HepG2 (cell line): ENCODE results near the gene SAA2. TPM values are rescaled to one million over a fixed set of nuclear protein-coding genes. Genes with fewer than 3 reads are reported as not detected.
A peak's percentile ranks its signal among the peaks of the same experiment; 100 is the strongest.

Experiments
- ATAC-seq: fragments of 200-7000 bp; cut with Tn5 transposase; 3 replicates; pipeline ENCODE4 v1.9.1; 2020; ENCODE audit warnings: mild to moderate bottlenecking, moderate library complexity
- BruUV-seq: library from RNA; stranded (reverse); fragments of 400-500 nt; replicated peaks from 2 replicates; lab custom pipeline; 2021; lab: Mats Ljungman, UMichigan
- CTCF ChIA-PET: fragments of 300-600 bp; formaldehyde crosslinking; extraction: SDS; loops from one replicate; lab custom pipeline; 2021; ENCODE audit warnings: low total read pairs, inconsistent platforms, low intra/inter-chr PET ratio; lab: Yijun Ruan, JAX
- POLR2A ChIA-PET: fragments of 350-600 bp; sonication (Branson Sonifier 250); formaldehyde crosslinking; loops from one replicate; lab custom pipeline; 2020; ENCODE audit warnings: antibody characterized with exemption, inconsistent platforms; lab: Yijun Ruan, JAX
- DNase-seq: peaks from one replicate; pipeline ENCODE4 v3.0.0-alpha.2; 2015; ENCODE audit warnings: low spot score
- FAIRE-seq: peaks from 3 replicates; lab custom pipeline; 2011; peaks lifted over from hg19 to GRCh38; lab: Jason Lieb, UNC
- H2AFZ ChIP-seq: one replicate; pipeline ENCODE4 v1.6.1; 2011; ENCODE audit warnings: low read length, inconsistent platforms
- H3K27ac ChIP-seq: fragments of 300-600 bp; 3 replicates; pipeline ENCODE4 v1.8.0; 2011; ENCODE audit warnings: mixed run types, mild to moderate bottlenecking, mixed read lengths, low read length, inconsistent platforms; ENCODE audit not compliant: insufficient read depth; ENCODE audit errors: extremely low read length
- H3K27me3 ChIP-seq, 2 experiments: fragments of 200-600 bp in 1 of 2; 2 replicates in 1 of 2; 3 replicates in 1 of 2; pipeline versions ENCODE4 v1.6.0 to v1.8.0; 2011; ENCODE audit warnings: low read length in 2 of 2, mild to moderate bottlenecking in 2 of 2, moderate library complexity in 2 of 2, inconsistent platforms in 1 of 2; ENCODE audit not compliant: insufficient read depth in 2 of 2, control insufficient read depth in 1 of 2
- H3K36me3 ChIP-seq, 2 experiments: fragments of 200-600 bp in 1 of 2; replicated peaks in 1 of 2; 2 replicates in 1 of 2; 3 replicates in 1 of 2; pipeline versions ENCODE4 v1.5.1 to v1.8.0; 2011; ENCODE audit warnings: low read length in 2 of 2, inconsistent platforms in 1 of 2; ENCODE audit not compliant: insufficient read depth in 2 of 2, control insufficient read depth in 1 of 2
- H3K4me1 ChIP-seq: 2 replicates; pipeline ENCODE4 v1.5.1; 2012; ENCODE audit warnings: low read length, inconsistent platforms; ENCODE audit not compliant: insufficient read depth
- H3K4me2 ChIP-seq: 2 replicates; pipeline ENCODE4 v1.6.0; 2011; ENCODE audit warnings: low read depth, low read length, inconsistent platforms
- H3K4me3 ChIP-seq, 3 experiments: fragments of 200-600 bp in 1 of 3; sonication (generic), shearing (Covaris generic) in 1 of 3; replicated peaks in 1 of 3; 2 replicates each; pipeline ENCODE4 v1.5.1; 2011 to 2016; ENCODE audit warnings: low read length in 3 of 3, inconsistent platforms in 2 of 3, low read depth in 2 of 3, mild to moderate bottlenecking in 2 of 3, control low read depth in 1 of 3, mixed read lengths in 1 of 3; ENCODE audit not compliant: insufficient read depth in 1 of 3
- H3K79me2 ChIP-seq: one replicate; pipeline ENCODE4 v1.6.1; 2011; ENCODE audit warnings: low read length, inconsistent platforms; ENCODE audit not compliant: insufficient read depth
- H3K9ac ChIP-seq: 2 replicates; pipeline ENCODE4 v1.6.0; 2011; ENCODE audit warnings: mild to moderate bottlenecking, low read depth, low read length, inconsistent platforms; ENCODE audit not compliant: insufficient read depth
- H3K9me3 ChIP-seq: 2 replicates; pipeline ENCODE4 v1.5.1; 2012; ENCODE audit warnings: mild to moderate bottlenecking, low read length
- H4K20me1 ChIP-seq: 2 replicates; pipeline ENCODE4 v1.6.0; 2011; ENCODE audit warnings: inconsistent platforms, mild to moderate bottlenecking, low read length, moderate library complexity; ENCODE audit not compliant: insufficient read depth
- ARID5B ChIP-seq: IDR thresholded peaks from 2 replicates; pipeline ENCODE4 v1.4.0; 2020; ENCODE audit warnings: mild to moderate bottlenecking, missing genetic modification reagents
- BRD4 ChIP-seq: sonication (generic); formaldehyde crosslinking; IDR thresholded peaks from 2 replicates; pipeline ENCODE4 v1.4.0; 2020; ENCODE audit warnings: missing genetic modification reagents
- CBX5 ChIP-seq: sonication (generic); formaldehyde crosslinking; IDR thresholded peaks from 2 replicates; pipeline ENCODE4 v1.4.0; 2020; ENCODE audit warnings: missing genetic modification reagents, borderline replicate concordance
- CHCHD3 ChIP-seq: sonication (generic); formaldehyde crosslinking; IDR thresholded peaks from 2 replicates; pipeline ENCODE4 v1.8.0; 2022; ENCODE audit warnings: mild to moderate bottlenecking, missing genetic modification reagents, moderate library complexity
- FOSL2 ChIP-seq: sonication (generic); formaldehyde crosslinking; IDR thresholded peaks from 2 replicates; pipeline ENCODE4 v1.4.0; 2020; ENCODE audit warnings: missing genetic modification reagents
- FOXK1 ChIP-seq: sonication (generic); formaldehyde crosslinking; IDR thresholded peaks from 2 replicates; pipeline ENCODE4 v1.4.0; 2020; ENCODE audit warnings: low read depth, missing genetic modification reagents, borderline replicate concordance
- GATAD2A ChIP-seq: IDR thresholded peaks from 2 replicates; pipeline ENCODE4 v1.6.1; 2016
- HNF4G ChIP-seq, 2 experiments: sonication (generic) in 1 of 2; formaldehyde crosslinking in 1 of 2; IDR thresholded peaks; 2 replicates each; pipeline versions ENCODE4 v1.4.0 to v1.6.1; 2011 to 2020; ENCODE audit warnings: borderline replicate concordance in 2 of 2, low read depth in 2 of 2, mild to moderate bottlenecking in 2 of 2, low read length in 1 of 2, missing genetic modification reagents in 1 of 2, moderate library complexity in 1 of 2
- HOXA3 ChIP-seq: sonication (generic); formaldehyde crosslinking; IDR thresholded peaks from 2 replicates; pipeline ENCODE4 v1.5.0; 2020; ENCODE audit warnings: missing genetic modification reagents
- MTA1 ChIP-seq: sonication (generic); formaldehyde crosslinking; IDR thresholded peaks from 2 replicates; pipeline ENCODE4 v1.4.0; 2020; ENCODE audit warnings: missing genetic modification reagents, mild to moderate bottlenecking, borderline replicate concordance
- NAIF1 ChIP-seq: sonication (generic); formaldehyde crosslinking; IDR thresholded peaks from 2 replicates; pipeline ENCODE4 v1.5.0; 2020; ENCODE audit warnings: mild to moderate bottlenecking, missing genetic modification reagents, borderline replicate concordance
- NFKBIZ ChIP-seq: IDR thresholded peaks from 2 replicates; pipeline ENCODE4 v1.6.1; 2018; ENCODE audit warnings: missing genetic modification reagents, missing compliant biosample characterization
- RCOR2 ChIP-seq: IDR thresholded peaks from 2 replicates; pipeline ENCODE4 v1.6.1; 2016; ENCODE audit warnings: missing biosample characterization, missing genetic modification reagents
- ZFP36 ChIP-seq: fragments of 150-350 bp; IDR thresholded peaks from 2 replicates; pipeline ENCODE4 v1.6.1; 2018; ENCODE audit warnings: borderline replicate concordance, low read length, low read depth; ENCODE audit not compliant: partially characterized antibody
- ZNF20 ChIP-seq: sonication (generic); formaldehyde crosslinking; IDR thresholded peaks from 2 replicates; pipeline ENCODE4 v1.4.0; 2020; ENCODE audit warnings: mild to moderate bottlenecking, moderate library complexity, missing genetic modification reagents
- ZNF333 ChIP-seq: sonication (generic); formaldehyde crosslinking; IDR thresholded peaks from 2 replicates; pipeline ENCODE4 v1.4.0; 2020; ENCODE audit warnings: mild to moderate bottlenecking, missing genetic modification reagents, borderline replicate concordance
- ZZZ3 ChIP-seq: sonication (generic); formaldehyde crosslinking; IDR thresholded peaks from 2 replicates; pipeline ENCODE4 v1.4.0; 2020; ENCODE audit warnings: missing genetic modification reagents, mild to moderate bottlenecking, borderline replicate concordance
- WGBS: methylation state at CpG from one replicate; pipeline ENCODE4 v1.1.6; 2017; ENCODE audit warnings: low lambda C conversion rate; 5-methylcytosine and 5-hydroxymethylcytosine counted together
- in situ Hi-C: cut with HindIII; loops from 2 replicates; pipeline ENCODE4 v1.10.0; 2017; ENCODE audit warnings: low pct_unique_long_range_greater_than_20kb; ENCODE audit not compliant: extremely low pct_ligation_motif_present
- intact Hi-C: fragments of 100-400 bp; cut with micrococcal nuclease; formaldehyde crosslinking; loops from one replicate; pipeline ENCODE4 v1.10.0; 2022; ENCODE audit not compliant: unreplicated experiment
- polyA plus RNA-seq, 8 experiments: library from polyadenylated mRNA; depleted of rRNA in 3 of 8; stranded (reverse) in 7 of 8; unstranded in 1 of 8; fragments of >200 nt; fragmentation: Illumina TruSeq in 4 of 8; extraction: Trizol in 4 of 8; gene quantifications; 2 replicates each; pipeline versions ENCODE4 v1.2.1 to v1.2.3, GENCODE V29; 2011 to 2016; ENCODE audit warnings: low read depth in 4 of 8, missing spikeins in 1 of 8, mixed read lengths in 1 of 8; ENCODE audit not compliant: insufficient read depth in 1 of 8
- total RNA-seq, 5 experiments: library from RNA; depleted of rRNA; stranded (reverse); fragments of >200 nt; fragmentation: Illumina TruSeq; extraction: Trizol; gene quantifications; 2 replicates each; pipeline ENCODE4 v1.2.3, GENCODE V29; 2016; ENCODE audit warnings: low read depth in 1 of 5
- TF ChIP-seq, protein P1 (sequence below): IDR thresholded peaks from 2 replicates; pipeline ENCODE4 v1.6.1; 2016; ENCODE audit warnings: low read depth, control low read depth

Gene SAA2
- total and polyA plus RNA-seq, 2 of the 13 experiments (the other 11 are each of a cell fraction or from before 2014, with no cell fraction given): 0.27 TPM; not detected in 1

- TF ChIP-seq ARID5B (CRISPR knock-in tag) (0 out of 2 replicates have a peak, but pooled peaks have one; percentile 17), FOSL2 (peak; percentile 6; the same call in 1 of the 2 replicates), CBX5 (CRISPR knock-in tag) (0 out of 2 replicates have a peak, but pooled peaks have one; percentile 24), GATAD2A (CRISPR knock-in tag) (0 out of 2 replicates have a peak, but pooled peaks have one; percentile 16)
- TF ChIP-seq, all 625 proteins: peak for 20
Observed at GRCh38 chr11:18243783-18244362, 4.6 kb downstream of the SAA2 start (continued).

DNA sequence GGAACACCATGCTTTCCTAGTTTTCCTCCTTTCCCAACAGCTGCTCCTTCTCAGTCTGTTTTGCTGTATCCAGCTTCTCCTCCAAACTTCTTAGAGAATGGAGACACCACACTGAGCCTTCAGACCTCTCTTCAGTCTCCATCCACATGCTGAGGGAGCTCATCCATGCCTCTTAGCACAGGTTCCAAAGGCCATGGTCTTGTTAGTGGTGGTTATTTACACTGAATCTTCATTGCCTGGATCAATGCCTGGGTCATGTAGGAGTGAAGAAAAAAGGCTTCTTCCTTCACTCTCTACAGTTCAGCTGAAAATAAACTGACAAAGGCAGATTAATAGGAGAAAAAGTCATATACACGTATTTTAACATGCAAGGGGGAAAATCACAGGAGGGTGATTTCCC lies 8.8 kb downstream of the SAA2 start:
- Histone ChIP-seq H3K9ac (no peak overlapping the region), H3K4me1 (peaks cover 65% of the 10 kb centered on the region), H3K79me2 (peaks cover 10% of the 10 kb centered on the region), H3K4me2 (peak overlapping the region; percentile 10; the same call in 1 of the 2 replicates), H4K20me1 (no peaks in the 10 kb centered on the region), H3K27me3 (no peaks in the 10 kb centered on the region), H3K27ac (peak overlapping the region; percentile 27), H3K36me3 (no peaks in the 10 kb centered on the region), H2AFZ (peak overlapping the region; percentile 80), H3K4me3 (no peak overlapping the region), H3K9me3 (no peaks in the 10 kb centered on the region)
- DNase-seq (peak; percentile 19), FAIRE-seq (no peak), ATAC-seq (peak; percentile 48)
- in situ Hi-C loops (no loop called here), intact Hi-C loops (loop anchor here (5.0 to 10.0 kb wide), 2 partner anchors 62 to 85 kb away; partner anchors contain the start of genes GTF2H1 and HPS5)
- WGBS: 54% methylated on average over 1 of the region's 1 CpG
- no TSS peak for BruUV-seq
- CTCF ChIA-PET: no interaction called here
- POLR2A ChIA-PET: interaction anchor here (0.8 to 1.1 kb wide), 5 partner anchors 9 to 156 kb away, joined by 3 to 7 read pairs (median 3); partner anchors contain the start of gene HPS5
- TF ChIP-seq ZFP36 (no peak), ZNF20 (CRISPR knock-in tag) (no peak), MTA1 (CRISPR knock-in tag) (no peak), CHCHD3 (CRISPR knock-in tag) (no peak), NFKBIZ (0 out of 2 replicates have a peak, but pooled peaks have one; percentile 27), NAIF1 (CRISPR knock-in tag) (no peak), BRD4 (CRISPR knock-in tag) (no peak), ZNF333 (CRISPR knock-in tag) (no peak), FOXK1 (peak; percentile 16; the same call in 1 of the 2 replicates), RCOR2 (CRISPR knock-in tag) (peak; percentile 29; the same call in 1 of the 2 replicates), HOXA3 (CRISPR knock-in tag) (0 out of 2 replicates have a peak, but pooled peaks have one; percentile 34), ZZZ3 (CRISPR knock-in tag) (no peak), HNF4G (IDR thresholded peaks at IDR 0.05; ENCODE audit: borderline replicate concordance, low read depth, low read length) (peak; percentile 57; the same call in 1 of the 2 replicates), HNF4G (CRISPR knock-in tag; IDR thresholded peaks at IDR 0.05; ENCODE audit: borderline replicate concordance, low read depth) (peak; percentile 50; the same call in 1 of the 2 replicates)
- TF ChIP-seq, protein P1, sequence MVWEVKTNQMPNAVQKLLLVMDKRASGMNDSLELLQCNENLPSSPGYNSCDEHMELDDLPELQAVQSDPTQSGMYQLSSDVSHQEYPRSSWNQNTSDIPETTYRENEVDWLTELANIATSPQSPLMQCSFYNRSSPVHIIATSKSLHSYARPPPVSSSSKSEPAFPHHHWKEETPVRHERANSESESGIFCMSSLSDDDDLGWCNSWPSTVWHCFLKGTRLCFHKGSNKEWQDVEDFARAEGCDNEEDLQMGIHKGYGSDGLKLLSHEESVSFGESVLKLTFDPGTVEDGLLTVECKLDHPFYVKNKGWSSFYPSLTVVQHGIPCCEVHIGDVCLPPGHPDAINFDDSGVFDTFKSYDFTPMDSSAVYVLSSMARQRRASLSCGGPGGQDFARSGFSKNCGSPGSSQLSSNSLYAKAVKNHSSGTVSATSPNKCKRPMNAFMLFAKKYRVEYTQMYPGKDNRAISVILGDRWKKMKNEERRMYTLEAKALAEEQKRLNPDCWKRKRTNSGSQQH (CRISPR knock-in tag): no peak
